WI38 (cell line): ENCODE measurements around the gene SLC49A4.
"Not testable (repeated sequence)": the region's sequence is repeated elsewhere in the genome, so short reads cannot be mapped to it uniquely, and the experiment has no call there.

Experiments
- H3K4me3 ChIP-seq: 2 replicates; pipeline ENCODE4 v1.5.1; 2011; ENCODE audit warnings: low read depth, mild to moderate bottlenecking, control low read depth, low read length
- CTCF ChIP-seq: IDR thresholded peaks from 2 replicates; pipeline ENCODE4 v1.5.1; 2012; ENCODE audit warnings: low read depth, mild to moderate bottlenecking, control low read depth, low read length

Gene SLC49A4

GRCh38 chr3:122794779-122795673 is at the start of gene SLC49A4:
TSS of gene SLC49A4 (plus strand) at chr3:122795069. CDS start at chr3:122795193, 124 bp downstream.
- H3K4me3 ChIP-seq = peak within 1 kb of the TSS; percentile 79
- no peak for TF ChIP-seq CTCF

- H3K4me3 ChIP-seq = no peak overlapping the region
- TF ChIP-seq CTCF = no peak
Observed at GRCh38 chr3:122745369-122746021, 49.4 kb upstream of the SLC49A4 start.

GRCh38 chr3:122747295-122747694 is 47.6 kb upstream of the SLC49A4 start:
- H3K4me3 ChIP-seq = not testable (repeated sequence)

- H3K4me3 ChIP-seq = no peak overlapping the region
- TF ChIP-seq CTCF = no peak
Observed at GRCh38 chr3:122748347-122748746, 46.5 kb upstream of the SLC49A4 start.

GRCh38 chr3:122754929-122755328 is 39.9 kb upstream of the SLC49A4 start:
- peak; percentile 77 for TF ChIP-seq CTCF
- no peak overlapping the region for H3K4me3 ChIP-seq

GRCh38 chr3:122755491-122755890 is 39.4 kb upstream of the SLC49A4 start:
- no peak for TF ChIP-seq CTCF
- no peak overlapping the region for H3K4me3 ChIP-seq

GRCh38 chr3:122758877-122759560 is 35.9 kb upstream of the SLC49A4 start:
- TF ChIP-seq CTCF = no peak
- no peak overlapping the region for H3K4me3 ChIP-seq
